GM13976 (cell line): ENCODE data around the gene ITGA6.

Source experiments
- DNase-seq: peaks from one replicate; pipeline ENCODE4 v3.0.0; 2012; ENCODE audit warnings: low spot score
- CTCF ChIP-seq: IDR thresholded peaks from 2 replicates; pipeline ENCODE4 v1.5.1; 2012; ENCODE audit warnings: borderline replicate concordance, mild to moderate bottlenecking; ENCODE audit not compliant: insufficient read depth; ENCODE audit errors: extremely low read depth, missing control alignments, control extremely low read depth
- in situ Hi-C: fragments of 300-500 bp; cut with MboI; formaldehyde crosslinking; loops from one replicate; pipeline ENCODE4 v1.12.0; 2022; ENCODE audit warnings: low sequenced_read_pairs, mixed read lengths, inconsistent platforms; ENCODE audit not compliant: unreplicated experiment

Gene ITGA6

DNA sequence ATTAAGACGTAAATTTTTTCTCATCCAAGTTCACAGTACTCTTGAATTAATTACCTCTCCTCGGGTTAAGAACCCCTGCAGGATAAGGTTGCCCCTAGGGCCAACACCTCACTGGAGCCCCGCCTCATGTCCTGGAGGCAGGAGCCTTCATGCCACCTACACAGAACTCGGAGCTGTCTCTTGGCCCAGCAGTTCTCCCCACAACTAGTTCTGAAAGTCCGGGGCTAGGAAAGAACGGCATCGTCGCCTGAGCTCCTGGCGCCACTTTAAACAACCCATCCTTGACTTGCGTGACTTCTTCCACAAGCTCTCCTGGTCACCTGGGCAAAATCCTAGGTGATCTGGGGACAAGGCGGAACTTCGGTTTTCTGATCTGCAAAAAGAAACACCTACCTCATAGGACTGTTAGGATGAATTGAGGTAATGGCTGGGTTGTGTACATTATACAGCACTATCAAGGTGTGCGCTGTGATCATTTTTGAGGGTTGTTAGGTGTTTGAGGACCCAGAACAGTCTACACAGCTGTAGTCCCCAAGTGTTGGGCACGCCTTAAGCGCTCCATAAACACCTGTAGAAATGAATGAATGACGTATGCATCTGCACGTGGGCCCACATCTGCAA, 641 bp upstream of the ITGA6 start:
- no peak for TF ChIP-seq CTCF
- DNase-seq: no peak
- in situ Hi-C loops: no loop called here

GRCh38 chr2:172427990-172428831, 825 bp downstream of the ITGA6 start:
- in situ Hi-C loops: no loop called here
- TF ChIP-seq CTCF: no peak
- DNase-seq: no peak

- in situ Hi-C loops: no loop called here
- no peak for TF ChIP-seq CTCF
- DNase-seq: no peak
Measured at GRCh38 chr2:172428832-172429210, 1.4 kb downstream of the ITGA6 start.

- DNase-seq: no peak
- TF ChIP-seq CTCF: no peak
- in situ Hi-C loops: no loop called here
Measured at GRCh38 chr2:172429301-172429968, 2.0 kb downstream of the ITGA6 start.

DNA sequence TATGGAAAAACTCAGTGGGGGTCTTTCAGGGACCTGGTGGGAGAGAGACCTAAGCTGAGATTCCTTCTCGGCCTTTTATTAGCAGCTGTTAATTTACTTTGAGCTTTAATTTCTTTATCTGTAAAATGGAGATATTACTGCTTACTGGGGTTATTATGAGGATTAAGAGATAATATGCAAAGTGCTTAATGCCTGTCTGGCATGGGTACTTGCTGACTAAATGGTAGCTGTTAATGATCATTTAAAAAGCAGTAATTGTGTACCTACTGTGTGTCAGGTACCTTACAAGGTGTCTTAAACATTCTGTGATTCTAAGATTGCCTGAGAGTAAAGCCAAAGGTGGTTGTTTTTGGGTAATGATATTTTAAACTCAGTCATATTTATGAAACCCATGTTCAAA, 2.6 kb downstream of the ITGA6 start:
- no peak for DNase-seq
- TF ChIP-seq CTCF: no peak
- in situ Hi-C loops: no loop called here

GRCh38 chr2:172430678-172431077, 3.3 kb downstream of the ITGA6 start:
- no peak for TF ChIP-seq CTCF
- in situ Hi-C loops: no loop called here
- DNase-seq: no peak
